SU-DHL-6 (cell line): ENCODE results near the gene CATSPERB.

Source experiments
- CTCF ChIP-seq: fragments of 200-600 bp; sonication (generic); IDR thresholded peaks from one replicate; pipeline ENCODE4 v1.5.1; 2017; ENCODE audit warnings: antibody characterized with exemption, mild to moderate bottlenecking, low read length, moderate library complexity; ENCODE audit not compliant: insufficient read depth, poor library complexity, severe bottlenecking
- EZH2phosphoT487 ChIP-seq: fragments of 200-600 bp; sonication (generic), shearing (Covaris generic); conservative IDR thresholded peaks from 2 replicates; pipeline ENCODE4 v1.6.1; 2018; ENCODE audit warnings: mild to moderate bottlenecking, antibody characterized with exemption, low read length, moderate library complexity, mixed read lengths

DNA sequence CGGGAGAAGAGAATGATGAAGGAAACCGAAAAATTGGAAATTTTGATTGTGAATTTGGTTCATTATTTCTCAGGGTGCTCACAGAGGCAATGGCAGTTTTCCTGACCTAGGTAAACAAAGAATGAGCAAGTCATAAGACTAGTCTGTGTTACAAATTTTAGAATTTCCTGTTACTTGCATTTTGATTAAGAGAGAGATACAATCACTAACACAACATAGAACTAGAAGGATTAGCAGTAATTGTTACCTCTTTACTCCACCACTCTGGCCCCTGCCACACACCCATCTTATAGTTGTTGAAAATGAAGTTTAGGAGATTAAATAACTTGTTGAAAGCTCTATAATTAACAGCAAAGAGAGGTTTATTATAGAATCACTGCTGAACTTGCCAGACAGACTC is 62.0 kb downstream of the CATSPERB start:
- TF ChIP-seq CTCF, result no peak
- TF ChIP-seq EZH2phosphoT487, result no peak
